ENCODE data around the gene BACH2. TPM values are rescaled to one million over a fixed set of nuclear protein-coding genes. Genes with fewer than 3 reads are reported as not detected.

BACH2 gene
- total and polyA plus RNA-seq, 2 of the 8 experiments (the other 6 are each of a cell fraction or from before 2014, with no cell fraction given): 1.9 to 5.9 TPM

DNA sequence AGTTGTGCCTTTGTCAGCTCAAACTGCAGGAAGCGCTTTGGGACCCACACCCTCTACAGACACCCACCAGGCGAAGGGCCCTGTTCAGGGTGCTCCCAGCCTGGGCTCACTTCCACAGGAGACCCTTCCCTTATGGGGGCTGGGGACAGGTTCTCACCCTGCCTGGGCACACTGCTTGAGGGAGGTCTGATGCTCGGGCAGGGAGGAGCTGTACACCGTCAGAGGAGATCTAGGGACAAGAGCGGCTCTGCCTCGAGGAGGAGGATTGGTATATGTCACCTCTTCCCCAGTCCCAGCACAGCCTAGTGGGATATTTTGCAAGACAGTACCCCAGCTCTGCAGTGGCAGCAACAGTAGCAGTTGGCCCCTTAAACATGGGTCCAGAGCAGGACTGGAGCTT lies 375.4 kb downstream of the BACH2 start:
- WGBS, 2 experiments (ENCODE audit: extremely low coverage in 1 of 2, insufficient coverage in 1 of 2, insufficient read length in 1 of 2, insufficient replicate concordance in 2 of 2, low coverage in 1 of 2, low lambda C conversion rate in 2 of 2, missing lambda C conversion rate in 1 of 2): 90% methylated on average over 6 of the region's 6 CpGs; no CpG with 5 or more reads in 1 of the 2 experiments
- H2AFZ ChIP-seq (ENCODE audit: low read length): peak overlapping the region; percentile 68; the same call in 1 of the 2 replicates
- CTCF ChIA-PET (ENCODE audit: partially characterized antibody): interaction anchor here (0.8 to 1.4 kb wide), 3 partner anchors 9 to 19 kb away, joined by 3 to 5 read pairs (median 4); no protein-coding TSS in a partner anchor

More for the DNA sequence above, 375.4 kb downstream of the BACH2 start:
- no peaks in the 10 kb centered on the region for H4K20me1 ChIP-seq (replicated peaks in 1 of 2; ENCODE audit: control insufficient read depth in 1 of 2, insufficient read depth in 2 of 2, low read length in 2 of 2)
- no peak overlapping the region for H2BK20ac ChIP-seq (ENCODE audit: low read length)
- H4K5ac ChIP-seq (ENCODE audit: insufficient read length, low read depth, low read length): no peak overlapping the region
- no peak overlapping the region for H2BK15ac ChIP-seq (ENCODE audit: low read length)
- H2BK5ac ChIP-seq (ENCODE audit: low read depth, low read length): no peak overlapping the region; the same call in 1 of the 2 replicates
- POLR2A ChIA-PET (ENCODE audit: partially characterized antibody): interaction anchor here (0.6 kb wide), 1 partner anchor 492 kb away, joined by 3 read pairs; no protein-coding TSS in a partner anchor
- no peak overlapping the region for H3K9ac ChIP-seq (replicated peaks in 1 of 4; ENCODE audit: extremely low read depth in 1 of 4, low read depth in 3 of 4, low read length in 3 of 4)
- H4K8ac ChIP-seq (ENCODE audit: extremely low read depth, insufficient read depth, low read length): peak overlapping the region; percentile 80; the same call in 1 of the 2 replicates
- H3K23ac ChIP-seq (ENCODE audit: insufficient read length): no peak overlapping the region
- no peak overlapping the region for H2BK12ac ChIP-seq (ENCODE audit: low read depth, low read length)
- H3K4me2 ChIP-seq (ENCODE audit: insufficient read depth in 1 of 2, low read depth in 2 of 2, low read length in 2 of 2): no peak overlapping the region
- H3K14ac ChIP-seq (ENCODE audit: insufficient read length): no peak overlapping the region
- no peaks in the 10 kb centered on the region for H3K36me3 ChIP-seq (ENCODE audit: control insufficient read depth in 2 of 4, insufficient read depth in 4 of 4, low read length in 3 of 4)
- H3K18ac ChIP-seq (ENCODE audit: extremely low read depth, low read length): no peak overlapping the region
- H3K4me1 ChIP-seq (replicated peaks in 1 of 4; ENCODE audit: control insufficient read depth in 3 of 4, insufficient read depth in 4 of 4, low read length in 3 of 4): peaks cover 0 to 5% (median under 1%) of the 10 kb centered on the region in 4 experiments; a peak in 1 of 7 replicates
- DNase-seq (ENCODE audit: low read depth in 1 of 2, low spot score in 2 of 2) (peak in 1 of 2 experiments; percentile 44), FAIRE-seq (no peak)
- no peak overlapping the region for H3K56ac ChIP-seq (replicated peaks; ENCODE audit: insufficient read length, low read depth, low read length)
- no peaks in the 10 kb centered on the region for H3K79me2 ChIP-seq (ENCODE audit: control insufficient read depth in 1 of 2, insufficient read depth in 2 of 2, low read length in 2 of 2)
- no peak overlapping the region for H3K27ac ChIP-seq (ENCODE audit: low read depth, low read length)
- no peak overlapping the region for H3K4me3 ChIP-seq (ENCODE audit: extremely low read depth in 1 of 4, insufficient read depth in 2 of 4, low read depth in 3 of 4, low read length in 4 of 4)
- no peak overlapping the region for H4K91ac ChIP-seq (replicated peaks; ENCODE audit: insufficient read length, low read length)
- H3K27me3 ChIP-seq (replicated peaks in 1 of 4; ENCODE audit: control insufficient read depth in 3 of 4, extremely low read depth in 1 of 4, insufficient read depth in 3 of 4, low read length in 3 of 4): no peaks in the 10 kb centered on the region
- no peak overlapping the region for H2AK5ac ChIP-seq (ENCODE audit: low read depth, low read length)
- no peak overlapping the region for H2BK120ac ChIP-seq (replicated peaks; ENCODE audit: low read depth, low read length)
- TF ChIP-seq RBBP5 (IDR thresholded peaks at IDR 0.05; ENCODE audit: borderline replicate concordance, low read depth, low read length) (no peak), ATF3 (IDR thresholded peaks at IDR 0.05; ENCODE audit: insufficient read depth, low read depth, low read length) (no peak), KDM5A (IDR thresholded peaks at IDR 0.05; ENCODE audit: low read length) (no peak), EZH2 (IDR thresholded peaks at IDR 0.05; ENCODE audit: low read depth, low read length, severe bottlenecking) (no peak), CREB1 (IDR thresholded peaks at IDR 0.05) (no peak), ASH2L (IDR thresholded peaks at IDR 0.05; ENCODE audit: low read length) (no peak), ATF2 (IDR thresholded peaks at IDR 0.05; ENCODE audit: low read length) (no peak), BCL11A (IDR thresholded peaks at IDR 0.05; ENCODE audit: low read depth in 2 of 2, low read length in 2 of 2) (no peak), KDM4A (IDR thresholded peaks at IDR 0.05; ENCODE audit: low read depth, low read length, severe bottlenecking) (no peak), FOSL1 (IDR thresholded peaks at IDR 0.05; ENCODE audit: insufficient read depth, low read depth, low read length) (no peak), POLR2AphosphoS5 (IDR thresholded peaks at IDR 0.05; ENCODE audit: low read depth, low read length) (no peak)
- no peaks in the 10 kb centered on the region for H3K9me3 ChIP-seq (ENCODE audit: insufficient read depth in 2 of 2, low read depth in 1 of 2, low read length in 1 of 2)
- no peaks in the 10 kb centered on the region for H3K23me2 ChIP-seq (ENCODE audit: low read depth, low read length)
- H3K79me1 ChIP-seq (ENCODE audit: low read depth, low read length): no peaks in the 10 kb centered on the region
- no peak overlapping the region for H3K4ac ChIP-seq (replicated peaks; ENCODE audit: insufficient read length, low read depth, low read length)
